Measurements from ENCODE around the gene KIF9. TPM values are rescaled to one million over a fixed set of nuclear protein-coding genes. Genes with fewer than 3 reads are reported as not detected.
"Not testable (repeated sequence)": the region's sequence is repeated elsewhere in the genome, so short reads cannot be mapped to it uniquely, and the experiment has no call there.

KIF9 gene
- polyA plus RNA-seq, 1 donor, result 5.6 TPM

GRCh38 chr3:47180011-47180410, 102.6 kb downstream of the KIF9 start:
- DNase-seq, result not testable (repeated sequence)

Other genes starting within 250 kb of the KIF9 start
- 35.8 TPM for gene SETD2, start 118.7 kb downstream of the KIF9 start, polyA plus RNA-seq (ENCODE audit: insufficient read length)
- gene KLHL18, start 145 bp upstream of the KIF9 start, polyA plus RNA-seq (ENCODE audit: insufficient read length), result 14.7 TPM
- gene PTPN23, start 98.2 kb upstream of the KIF9 start, polyA plus RNA-seq (ENCODE audit: insufficient read length), result 28.3 TPM
- gene SCAP, start 193.1 kb upstream of the KIF9 start, polyA plus RNA-seq (ENCODE audit: insufficient read length), result 51.7 TPM
- 28.1 TPM for gene ELP6, start 230.9 kb upstream of the KIF9 start, polyA plus RNA-seq (ENCODE audit: insufficient read length)

All from hindlimb muscle (tissue), 1 donor.